ENCODE measurements around the gene MACO1. TPM values are rescaled to one million over a fixed set of nuclear protein-coding genes. Genes with fewer than 3 reads are reported as not detected.
"Not testable (repeated sequence)": the region's sequence is repeated elsewhere in the genome, so short reads cannot be mapped to it uniquely, and the experiment has no call there.

MACO1 gene, protein sequence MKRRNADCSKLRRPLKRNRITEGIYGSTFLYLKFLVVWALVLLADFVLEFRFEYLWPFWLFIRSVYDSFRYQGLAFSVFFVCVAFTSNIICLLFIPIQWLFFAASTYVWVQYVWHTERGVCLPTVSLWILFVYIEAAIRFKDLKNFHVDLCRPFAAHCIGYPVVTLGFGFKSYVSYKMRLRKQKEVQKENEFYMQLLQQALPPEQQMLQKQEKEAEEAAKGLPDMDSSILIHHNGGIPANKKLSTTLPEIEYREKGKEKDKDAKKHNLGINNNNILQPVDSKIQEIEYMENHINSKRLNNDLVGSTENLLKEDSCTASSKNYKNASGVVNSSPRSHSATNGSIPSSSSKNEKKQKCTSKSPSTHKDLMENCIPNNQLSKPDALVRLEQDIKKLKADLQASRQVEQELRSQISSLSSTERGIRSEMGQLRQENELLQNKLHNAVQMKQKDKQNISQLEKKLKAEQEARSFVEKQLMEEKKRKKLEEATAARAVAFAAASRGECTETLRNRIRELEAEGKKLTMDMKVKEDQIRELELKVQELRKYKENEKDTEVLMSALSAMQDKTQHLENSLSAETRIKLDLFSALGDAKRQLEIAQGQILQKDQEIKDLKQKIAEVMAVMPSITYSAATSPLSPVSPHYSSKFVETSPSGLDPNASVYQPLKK
- total RNA-seq, result 20.3 TPM
- 1 to 10 TPM; 5.0 to 6.4 (median 5.6) TPM for polyA plus RNA-seq

DNA sequence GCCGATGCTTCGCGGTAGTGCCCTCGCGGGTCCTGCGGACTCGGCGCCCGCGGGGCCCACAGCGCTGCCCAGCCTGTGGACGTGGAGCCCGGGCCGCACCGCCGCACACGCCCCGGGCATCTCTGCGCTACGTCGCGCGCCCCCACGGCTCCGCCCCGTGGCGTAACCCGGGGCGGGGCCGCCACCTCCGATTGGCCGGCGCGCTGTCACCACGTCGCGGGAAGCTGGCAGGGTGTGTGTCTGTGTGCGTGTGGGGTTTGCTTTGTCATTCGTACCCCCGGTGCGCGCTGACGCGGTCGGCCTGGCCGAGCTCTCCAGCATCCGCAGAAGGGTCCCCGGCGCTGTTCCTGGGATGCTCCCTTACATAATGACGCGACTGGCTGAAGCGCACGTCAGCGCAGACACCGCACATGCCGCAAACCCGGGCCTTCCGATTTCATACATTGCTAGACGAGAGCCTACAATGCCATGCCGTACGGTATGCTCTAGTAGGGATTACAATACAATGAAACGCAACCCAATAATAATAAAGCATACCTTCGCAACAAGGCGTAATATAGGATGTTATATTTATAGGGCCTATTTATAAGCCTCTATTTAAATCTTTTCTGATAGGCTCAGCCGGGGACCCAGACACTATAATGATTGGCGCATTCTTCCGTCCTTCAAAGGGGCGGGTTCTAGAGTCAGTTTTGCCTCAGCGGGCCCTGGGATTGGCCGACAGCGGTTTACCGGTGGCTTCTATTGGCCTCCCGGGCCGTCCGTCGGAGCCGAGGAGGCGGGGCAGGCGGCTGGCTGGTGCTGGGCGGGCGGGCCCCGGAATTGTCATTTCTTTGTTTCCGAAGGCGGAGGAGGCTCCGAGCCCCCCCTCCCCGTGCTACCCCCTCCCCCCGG is at the start of gene MACO1:
MACO1 (plus strand) TSS at position 825 of the 894 bp plus-strand sequence. CDS start 202 bp downstream, outside the sequence.
- H3K36me3 Mint-ChIP-seq, result peaks cover 2% of the 10 kb centered on the region
- DNase-seq (peak; percentile 94 to 98 (median 97)), ATAC-seq (ENCODE audit: low read depth in 2 of 2) (peak; percentile 87 to 88)
- H3K4me3 Mint-ChIP-seq, result peak within 1 kb of the TSS; percentile 97 to 99 (median 98)
- H3K4me3 ChIP-seq (ENCODE audit: low read depth, low read length), result peak within 1 kb of the TSS; percentile 96
- peak within 1 kb of the TSS; percentile 97 for H3K27ac ChIP-seq (ENCODE audit: insufficient read depth, low read length, poor library complexity, severe bottlenecking)
- H3K4me1 Mint-ChIP-seq, result peaks cover 33 to 50% (median 43%) of the 10 kb centered on the region in 4 donors
- H3K27me3 ChIP-seq (ENCODE audit: control insufficient read depth, insufficient read depth, low read length), result no peaks in the 10 kb centered on the region
- peaks cover 36% of the 10 kb centered on the region for H3K4me1 ChIP-seq (ENCODE audit: control insufficient read depth, insufficient read depth, low read length, poor library complexity, severe bottlenecking)
- H3K27me3 Mint-ChIP-seq, result peaks cover 11% of the 10 kb centered on the region
- no peaks in the 10 kb centered on the region for H3K36me3 ChIP-seq (ENCODE audit: control insufficient read depth, insufficient read depth, low read length)
- H3K9me3 ChIP-seq (ENCODE audit: control insufficient read depth in 2 of 2, low read length in 2 of 2), result no peaks in the 10 kb centered on the region
- no peaks in the 10 kb centered on the region for H3K9me3 Mint-ChIP-seq
- H3K27ac Mint-ChIP-seq, result peak within 1 kb of the TSS; percentile 95 to 100 (median 100)

DNA sequence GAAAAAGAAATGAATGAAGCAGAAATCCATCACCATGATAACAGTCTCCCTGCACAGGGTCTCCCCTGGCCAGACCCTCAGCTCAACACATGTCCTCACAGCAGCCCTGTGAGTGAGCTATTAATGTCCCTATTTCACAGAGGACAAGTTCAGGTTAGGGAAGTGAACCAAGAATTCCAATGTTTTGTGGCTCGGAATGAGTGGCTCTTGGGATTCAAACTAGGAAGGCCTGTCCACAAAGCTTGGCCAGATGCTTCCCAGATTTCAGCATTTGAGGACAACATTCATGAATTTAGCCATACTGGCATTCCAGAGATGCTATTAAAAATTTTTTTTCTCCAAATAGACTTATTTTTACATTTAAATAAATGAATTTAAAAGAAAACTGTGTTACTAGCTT is 48.2 kb upstream of the MACO1 start:
- H3K4me3 ChIP-seq (ENCODE audit: low read depth, low read length); H3K36me3 ChIP-seq (ENCODE audit: control insufficient read depth, insufficient read depth, low read length); H3K36me3 Mint-ChIP-seq; H3K4me1 Mint-ChIP-seq; H3K9me3 Mint-ChIP-seq; H3K9me3 ChIP-seq (ENCODE audit: control insufficient read depth in 2 of 2, low read length in 2 of 2); H3K27ac Mint-ChIP-seq; H3K4me3 Mint-ChIP-seq; H3K4me1 ChIP-seq (ENCODE audit: control insufficient read depth, insufficient read depth, low read length, poor library complexity, severe bottlenecking); ATAC-seq (ENCODE audit: low read depth in 2 of 2); H3K27me3 Mint-ChIP-seq; H3K27me3 ChIP-seq (ENCODE audit: control insufficient read depth, insufficient read depth, low read length); DNase-seq; H3K27ac ChIP-seq (ENCODE audit: insufficient read depth, low read length, poor library complexity, severe bottlenecking): not testable (repeated sequence)

DNA sequence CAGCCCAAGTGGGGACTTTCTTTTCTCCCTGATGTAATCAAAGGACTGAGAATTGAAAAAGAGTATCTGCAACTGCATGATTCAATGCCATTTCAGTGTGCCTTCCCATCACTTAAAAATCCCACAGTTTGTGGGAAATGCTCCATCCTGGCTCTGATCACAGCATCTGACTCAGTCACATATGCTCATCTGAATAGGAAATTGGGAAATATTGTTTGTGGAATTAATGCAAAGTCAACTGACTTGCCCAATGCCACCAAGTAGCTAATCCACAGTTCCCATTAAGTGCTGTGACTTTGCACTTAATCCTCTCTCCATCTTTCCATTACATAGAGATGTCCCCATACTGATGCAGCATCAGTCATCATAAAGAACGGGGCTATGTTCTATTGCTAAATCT is 47.6 kb upstream of the MACO1 start:
- H3K27me3 Mint-ChIP-seq; H3K4me3 ChIP-seq (ENCODE audit: low read depth, low read length); H3K9me3 ChIP-seq (ENCODE audit: control insufficient read depth in 2 of 2, low read length in 2 of 2); H3K27ac ChIP-seq (ENCODE audit: insufficient read depth, low read length, poor library complexity, severe bottlenecking); H3K27ac Mint-ChIP-seq; H3K36me3 Mint-ChIP-seq; H3K4me3 Mint-ChIP-seq; H3K4me1 ChIP-seq (ENCODE audit: control insufficient read depth, insufficient read depth, low read length, poor library complexity, severe bottlenecking); H3K9me3 Mint-ChIP-seq; H3K36me3 ChIP-seq (ENCODE audit: control insufficient read depth, insufficient read depth, low read length); DNase-seq; ATAC-seq (ENCODE audit: low read depth in 2 of 2); H3K4me1 Mint-ChIP-seq; H3K27me3 ChIP-seq (ENCODE audit: control insufficient read depth, insufficient read depth, low read length): not testable (repeated sequence)

DNA sequence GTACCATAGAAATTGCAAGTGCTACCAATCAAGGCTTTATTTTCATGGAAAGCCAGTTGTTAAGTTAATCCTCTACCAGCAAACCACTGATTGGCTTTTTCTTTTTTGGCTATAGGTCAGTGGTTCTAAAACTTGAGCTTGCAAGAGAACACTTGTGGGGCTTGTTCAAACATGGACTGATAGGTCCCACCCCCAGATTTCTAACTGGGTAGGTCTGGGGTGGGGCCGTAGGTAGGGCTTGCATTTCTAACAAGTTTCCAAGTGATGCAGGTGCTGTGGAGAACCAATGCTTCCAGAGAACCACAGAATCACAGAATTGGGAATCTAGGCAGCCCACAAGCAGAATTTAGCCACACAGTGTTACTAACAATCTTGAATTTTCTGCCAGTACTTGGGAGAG is 46.8 kb upstream of the MACO1 start:
- not testable (repeated sequence) for H3K9me3 ChIP-seq (ENCODE audit: control insufficient read depth in 2 of 2, low read length in 2 of 2); H3K4me1 Mint-ChIP-seq; H3K27me3 Mint-ChIP-seq; DNase-seq; H3K4me3 Mint-ChIP-seq; H3K27ac ChIP-seq (ENCODE audit: insufficient read depth, low read length, poor library complexity, severe bottlenecking); H3K27me3 ChIP-seq (ENCODE audit: control insufficient read depth, insufficient read depth, low read length); H3K27ac Mint-ChIP-seq; H3K36me3 ChIP-seq (ENCODE audit: control insufficient read depth, insufficient read depth, low read length); H3K36me3 Mint-ChIP-seq; ATAC-seq (ENCODE audit: low read depth in 2 of 2); H3K9me3 Mint-ChIP-seq; H3K4me3 ChIP-seq (ENCODE audit: low read depth, low read length); H3K4me1 ChIP-seq (ENCODE audit: control insufficient read depth, insufficient read depth, low read length, poor library complexity, severe bottlenecking)

DNA sequence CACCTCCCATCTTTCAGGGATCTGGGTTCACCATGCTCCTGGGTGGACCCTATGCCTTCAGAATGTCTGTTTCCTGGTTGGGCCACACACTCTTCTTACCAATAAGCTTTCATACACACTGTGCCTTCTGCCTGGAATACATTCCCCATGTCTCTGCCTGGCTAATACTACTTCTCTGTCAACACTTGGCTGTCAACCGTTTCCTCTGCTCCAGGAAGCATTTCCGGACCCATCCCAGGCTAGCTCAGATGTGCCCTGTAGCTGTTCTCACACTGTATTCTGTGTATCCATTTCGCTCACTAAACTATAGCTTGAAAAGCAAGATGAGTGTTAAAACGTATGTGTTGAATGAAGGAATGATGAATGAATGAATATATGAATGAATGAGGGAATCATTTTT is 43.6 kb upstream of the MACO1 start:
- H3K4me3 Mint-ChIP-seq; H3K4me3 ChIP-seq (ENCODE audit: low read depth, low read length); DNase-seq; ATAC-seq (ENCODE audit: low read depth in 2 of 2); H3K27me3 ChIP-seq (ENCODE audit: control insufficient read depth, insufficient read depth, low read length); H3K36me3 ChIP-seq (ENCODE audit: control insufficient read depth, insufficient read depth, low read length); H3K36me3 Mint-ChIP-seq; H3K4me1 ChIP-seq (ENCODE audit: control insufficient read depth, insufficient read depth, low read length, poor library complexity, severe bottlenecking); H3K4me1 Mint-ChIP-seq; H3K9me3 ChIP-seq (ENCODE audit: control insufficient read depth in 2 of 2, low read length in 2 of 2); H3K27ac Mint-ChIP-seq; H3K27ac ChIP-seq (ENCODE audit: insufficient read depth, low read length, poor library complexity, severe bottlenecking); H3K9me3 Mint-ChIP-seq: not testable (repeated sequence)
- peaks cover 11% of the 10 kb centered on the region for H3K27me3 Mint-ChIP-seq

DNA sequence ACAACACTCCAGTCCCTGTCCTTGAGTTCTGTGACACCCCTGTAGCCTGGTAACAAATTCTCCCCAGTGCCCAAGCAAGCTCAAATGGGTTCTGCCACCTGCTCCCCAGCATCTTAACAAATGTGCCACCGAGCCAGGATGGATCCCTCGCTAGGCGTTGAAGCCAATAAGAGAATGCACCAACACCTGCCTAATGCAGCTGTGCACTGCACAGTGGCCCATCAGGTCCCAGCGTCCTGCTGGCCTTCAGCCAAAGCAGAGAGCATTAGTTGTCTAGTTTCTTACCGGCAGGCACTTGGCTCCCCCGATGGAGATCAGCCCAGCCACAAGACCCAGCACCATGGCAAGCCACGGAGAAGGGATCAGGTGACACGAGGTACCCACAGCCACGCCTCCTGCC is 42.0 kb upstream of the MACO1 start:
- not testable (repeated sequence) for H3K27ac ChIP-seq (ENCODE audit: insufficient read depth, low read length, poor library complexity, severe bottlenecking); H3K9me3 ChIP-seq (ENCODE audit: control insufficient read depth in 2 of 2, low read length in 2 of 2); H3K27me3 ChIP-seq (ENCODE audit: control insufficient read depth, insufficient read depth, low read length); H3K36me3 Mint-ChIP-seq; DNase-seq; ATAC-seq (ENCODE audit: low read depth in 2 of 2); H3K36me3 ChIP-seq (ENCODE audit: control insufficient read depth, insufficient read depth, low read length); H3K4me3 Mint-ChIP-seq; H3K4me3 ChIP-seq (ENCODE audit: low read depth, low read length); H3K4me1 Mint-ChIP-seq; H3K9me3 Mint-ChIP-seq; H3K27ac Mint-ChIP-seq; H3K4me1 ChIP-seq (ENCODE audit: control insufficient read depth, insufficient read depth, low read length, poor library complexity, severe bottlenecking)
- H3K27me3 Mint-ChIP-seq, result peaks cover 11% of the 10 kb centered on the region

DNA sequence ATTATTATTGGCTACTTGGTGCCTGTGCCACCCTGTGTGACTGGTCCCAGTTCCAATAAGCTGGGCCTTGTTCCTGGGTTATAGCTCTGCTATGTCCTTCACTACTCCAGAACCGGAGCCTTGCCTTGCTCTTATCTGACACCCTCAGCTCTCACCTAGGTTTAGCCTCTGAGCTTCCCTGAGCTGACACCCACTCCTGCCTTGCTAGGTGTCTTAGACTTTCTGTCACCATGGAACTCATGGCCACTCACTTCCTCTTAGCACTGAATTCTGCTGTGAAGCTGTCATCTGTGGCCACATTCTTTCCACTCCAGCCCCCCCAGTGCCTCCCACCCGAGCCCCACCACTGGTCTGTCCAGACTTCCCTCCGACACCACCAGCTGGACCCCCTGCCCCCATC is 41.0 kb upstream of the MACO1 start:
- not testable (repeated sequence) for H3K4me1 Mint-ChIP-seq; DNase-seq; H3K9me3 ChIP-seq (ENCODE audit: control insufficient read depth in 2 of 2, low read length in 2 of 2); H3K27ac ChIP-seq (ENCODE audit: insufficient read depth, low read length, poor library complexity, severe bottlenecking); H3K4me3 Mint-ChIP-seq; H3K4me1 ChIP-seq (ENCODE audit: control insufficient read depth, insufficient read depth, low read length, poor library complexity, severe bottlenecking); H3K27ac Mint-ChIP-seq; H3K36me3 Mint-ChIP-seq; H3K4me3 ChIP-seq (ENCODE audit: low read depth, low read length); H3K27me3 ChIP-seq (ENCODE audit: control insufficient read depth, insufficient read depth, low read length); H3K9me3 Mint-ChIP-seq; H3K36me3 ChIP-seq (ENCODE audit: control insufficient read depth, insufficient read depth, low read length); ATAC-seq (ENCODE audit: low read depth in 2 of 2)
- H3K27me3 Mint-ChIP-seq, result peaks cover 16% of the 10 kb centered on the region

Measured in CD4-positive, CD25-positive, alpha-beta regulatory T cell (primary cell).